Esophagus muscularis mucosa (tissue), 3 donors: ENCODE measurements around the gene C2CD3.

Source experiments
- POLR2A ChIP-seq: fragments of 450-650 bp; IDR thresholded peaks from one replicate; pipeline ENCODE4 v1.6.1; 2017; ENCODE audit warnings: antibody characterized with exemption, moderate library complexity, mild to moderate bottlenecking, low read depth
- TF ChIP-seq, protein P1 (sequence below), 3 experiments: fragments of 200-600 bp in 2 of 3; fragments of 450-650 bp in 1 of 3; sonication (generic) in 2 of 3; IDR thresholded peaks; one replicate each; pipeline ENCODE4 v1.5.1; 2017 to 2019; ENCODE audit warnings: antibody characterized with exemption in 3 of 3, mild to moderate bottlenecking in 2 of 3, moderate library complexity in 1 of 3

DNA sequence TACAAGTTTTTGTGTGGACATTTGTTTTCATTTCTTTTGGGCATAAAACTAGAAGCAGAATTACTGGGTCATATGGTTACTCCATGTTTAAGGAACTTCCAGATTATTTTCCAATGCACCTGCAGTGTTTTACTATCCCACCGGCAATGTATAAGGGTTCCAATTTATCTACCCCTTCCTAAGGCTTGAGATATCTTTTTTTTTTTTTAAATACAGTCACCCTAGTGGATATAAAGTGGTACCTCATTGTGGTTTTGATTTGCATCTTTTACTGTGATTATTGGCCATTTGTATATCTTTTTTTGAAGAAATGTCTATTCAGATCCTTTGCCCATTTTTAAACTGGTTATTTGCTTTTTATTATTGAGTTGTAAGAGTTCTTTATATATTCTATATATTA lies 127.4 kb downstream of the C2CD3 start:
- TF ChIP-seq, protein P1, sequence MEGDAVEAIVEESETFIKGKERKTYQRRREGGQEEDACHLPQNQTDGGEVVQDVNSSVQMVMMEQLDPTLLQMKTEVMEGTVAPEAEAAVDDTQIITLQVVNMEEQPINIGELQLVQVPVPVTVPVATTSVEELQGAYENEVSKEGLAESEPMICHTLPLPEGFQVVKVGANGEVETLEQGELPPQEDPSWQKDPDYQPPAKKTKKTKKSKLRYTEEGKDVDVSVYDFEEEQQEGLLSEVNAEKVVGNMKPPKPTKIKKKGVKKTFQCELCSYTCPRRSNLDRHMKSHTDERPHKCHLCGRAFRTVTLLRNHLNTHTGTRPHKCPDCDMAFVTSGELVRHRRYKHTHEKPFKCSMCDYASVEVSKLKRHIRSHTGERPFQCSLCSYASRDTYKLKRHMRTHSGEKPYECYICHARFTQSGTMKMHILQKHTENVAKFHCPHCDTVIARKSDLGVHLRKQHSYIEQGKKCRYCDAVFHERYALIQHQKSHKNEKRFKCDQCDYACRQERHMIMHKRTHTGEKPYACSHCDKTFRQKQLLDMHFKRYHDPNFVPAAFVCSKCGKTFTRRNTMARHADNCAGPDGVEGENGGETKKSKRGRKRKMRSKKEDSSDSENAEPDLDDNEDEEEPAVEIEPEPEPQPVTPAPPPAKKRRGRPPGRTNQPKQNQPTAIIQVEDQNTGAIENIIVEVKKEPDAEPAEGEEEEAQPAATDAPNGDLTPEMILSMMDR (IDR thresholded peaks at IDR 0.05): no peak
- no peak for TF ChIP-seq POLR2A
